Upper lobe of left lung (tissue), 6 donors: ENCODE data around the gene SHISA6. TPM values are rescaled to one million over a fixed set of nuclear protein-coding genes. Genes with fewer than 3 reads are reported as not detected.

Experiments
- ATAC-seq, 2 donors: fragments of 200-7000 bp; cut with Tn5 transposase; one replicate each; pipeline ENCODE4 v1.9.1; 2022; ENCODE audit warnings: mild to moderate bottlenecking in 2 of 2, moderate library complexity in 2 of 2; ENCODE audit not compliant: low FRiP score in 2 of 2
- DNase-seq, 2 donors: peaks; one replicate each; pipeline ENCODE4 v3.0.0-alpha.2; 2019 to 2020
- H3K27ac ChIP-seq, 4 donors: fragments of 200-600 bp; sonication (generic); one replicate each; pipeline ENCODE4 v1.5.1; 2016 to 2019
- H3K27me3 ChIP-seq, 4 donors: fragments of 200-600 bp; sonication (generic); one replicate each; pipeline ENCODE4 v1.5.1; 2017 to 2019
- H3K36me3 ChIP-seq, 4 donors: fragments of 200-600 bp; sonication (generic); one replicate each; pipeline ENCODE4 v1.5.1; 2016 to 2019
- H3K4me1 ChIP-seq, 4 donors: fragments of 200-600 bp; sonication (generic); one replicate each; pipeline ENCODE4 v1.5.1; 2018 to 2019
- H3K4me3 ChIP-seq, 4 donors: fragments of 200-600 bp; sonication (generic); one replicate each; pipeline ENCODE4 v1.5.1; 2017 to 2019; ENCODE audit warnings: mild to moderate bottlenecking in 2 of 4, moderate library complexity in 1 of 4
- H3K9me3 ChIP-seq, 4 donors: fragments of 200-600 bp; sonication (generic); one replicate each; pipeline ENCODE4 v1.5.1; 2018 to 2019
- EP300 ChIP-seq, 4 donors: sonication (generic); formaldehyde crosslinking; IDR thresholded peaks; one replicate each; pipeline ENCODE4 v1.5.1; 2017; ENCODE audit warnings: antibody characterized with exemption in 4 of 4, control low read depth in 2 of 4
- POLR2A ChIP-seq, 4 donors: fragments of 450-650 bp; IDR thresholded peaks; one replicate each; pipeline ENCODE4 v1.5.1; 2016 to 2017; ENCODE audit warnings: antibody characterized with exemption in 4 of 4, mild to moderate bottlenecking in 2 of 4
- POLR2AphosphoS5 ChIP-seq, 2 donors: sonication (generic); formaldehyde crosslinking; IDR thresholded peaks; one replicate each; pipeline ENCODE4 v1.5.1; 2017; ENCODE audit warnings: antibody characterized with exemption in 2 of 2
- WGBS, 2 donors: methylation state at CpG; one replicate each; pipeline ENCODE4 v1.1.5; 2017 to 2018; 5-methylcytosine and 5-hydroxymethylcytosine counted together
- total RNA-seq, 6 donors: library from RNA; depleted of rRNA in 4 of 6; stranded (reverse); fragments of >200 nt in 4 of 6; gene quantifications; one replicate each; pipeline versions ENCODE4 v1.1.0 to v1.2.1, GENCODE V29; 2016 to 2021
- TF ChIP-seq, protein P1 (sequence below), 6 experiments: fragments of 450-650 bp in 4 of 6; fragments of 200-600 bp in 2 of 6; sonication (generic) in 2 of 6; IDR thresholded peaks; one replicate each; pipeline ENCODE4 v1.5.1; 2016 to 2019; ENCODE audit warnings: antibody characterized with exemption in 6 of 6
- donor health status: DM: no; HTN: no; CAD: no; lungs with moderate emphysema.
- donor health status: DM: no; HTN: yes; CAD: no; lungs with severe emphysema.

Gene SHISA6
- total RNA-seq, 6 donors from 2014 or later = 0.03 to 1.2 (median 0.74) TPM; not detected in 2

DNA sequence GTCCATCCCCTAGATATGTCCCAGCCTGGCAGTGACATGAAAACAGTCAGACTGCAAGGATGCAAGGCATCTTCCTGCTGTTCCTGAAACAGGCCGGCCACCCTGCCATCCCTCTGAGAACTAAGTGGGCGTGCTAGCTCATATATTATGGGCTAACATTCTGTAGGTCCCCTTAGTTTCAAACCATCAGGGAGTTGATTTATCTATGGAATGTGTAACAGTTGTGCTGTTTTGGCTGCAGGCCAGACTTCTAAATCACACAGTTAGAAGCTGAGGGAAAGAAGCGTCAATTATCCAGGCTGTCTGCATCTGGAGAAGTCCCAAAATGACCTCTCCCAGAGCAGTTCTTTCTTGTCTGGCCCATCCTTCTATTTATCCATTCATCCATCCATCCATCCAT lies 254.6 kb downstream of the SHISA6 start:
- ATAC-seq (no peak), DNase-seq (no peak)
- H3K4me3 ChIP-seq = no peak overlapping the region
- H3K36me3 ChIP-seq = no peaks in the 10 kb centered on the region
- H3K9me3 ChIP-seq = no peaks in the 10 kb centered on the region
- H3K4me1 ChIP-seq = no peaks in the 10 kb centered on the region
- no peak overlapping the region for H3K27ac ChIP-seq
- H3K27me3 ChIP-seq = no peaks in the 10 kb centered on the region
- 64 to 75% methylated on average over 3 of the region's 3 CpGs for WGBS, 2 donors
- TF ChIP-seq, protein P1, sequence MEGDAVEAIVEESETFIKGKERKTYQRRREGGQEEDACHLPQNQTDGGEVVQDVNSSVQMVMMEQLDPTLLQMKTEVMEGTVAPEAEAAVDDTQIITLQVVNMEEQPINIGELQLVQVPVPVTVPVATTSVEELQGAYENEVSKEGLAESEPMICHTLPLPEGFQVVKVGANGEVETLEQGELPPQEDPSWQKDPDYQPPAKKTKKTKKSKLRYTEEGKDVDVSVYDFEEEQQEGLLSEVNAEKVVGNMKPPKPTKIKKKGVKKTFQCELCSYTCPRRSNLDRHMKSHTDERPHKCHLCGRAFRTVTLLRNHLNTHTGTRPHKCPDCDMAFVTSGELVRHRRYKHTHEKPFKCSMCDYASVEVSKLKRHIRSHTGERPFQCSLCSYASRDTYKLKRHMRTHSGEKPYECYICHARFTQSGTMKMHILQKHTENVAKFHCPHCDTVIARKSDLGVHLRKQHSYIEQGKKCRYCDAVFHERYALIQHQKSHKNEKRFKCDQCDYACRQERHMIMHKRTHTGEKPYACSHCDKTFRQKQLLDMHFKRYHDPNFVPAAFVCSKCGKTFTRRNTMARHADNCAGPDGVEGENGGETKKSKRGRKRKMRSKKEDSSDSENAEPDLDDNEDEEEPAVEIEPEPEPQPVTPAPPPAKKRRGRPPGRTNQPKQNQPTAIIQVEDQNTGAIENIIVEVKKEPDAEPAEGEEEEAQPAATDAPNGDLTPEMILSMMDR (IDR thresholded peaks at IDR 0.05) = no peak
- TF ChIP-seq EP300 (IDR thresholded peaks at IDR 0.05) (no peak), POLR2A (IDR thresholded peaks at IDR 0.05) (no peak), POLR2AphosphoS5 (IDR thresholded peaks at IDR 0.05) (no peak)

DNA sequence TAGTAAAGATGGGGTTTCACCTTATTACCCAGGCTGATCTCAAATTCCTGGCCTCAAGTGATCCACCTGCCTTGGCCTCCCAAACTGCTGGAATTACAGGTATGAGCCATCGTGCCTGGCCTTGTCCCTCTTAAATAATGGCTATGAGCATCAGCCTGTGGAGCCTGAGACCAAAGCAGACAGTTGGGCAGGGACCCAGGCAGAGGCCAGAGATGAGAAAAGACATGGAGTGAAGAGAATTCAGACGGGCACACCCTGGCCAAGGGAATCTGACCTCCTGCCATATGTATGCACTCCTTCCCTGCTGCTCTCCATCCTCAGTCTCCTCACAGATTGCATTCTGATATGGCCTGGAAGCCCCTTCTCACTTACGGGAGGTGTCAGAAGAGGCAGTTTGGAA lies 258.9 kb downstream of the SHISA6 start:
- TF ChIP-seq, protein P1 (IDR thresholded peaks at IDR 0.05) = no peak
- TF ChIP-seq POLR2A (IDR thresholded peaks at IDR 0.05) (no peak), EP300 (IDR thresholded peaks at IDR 0.05) (no peak), POLR2AphosphoS5 (IDR thresholded peaks at IDR 0.05) (no peak)
- Histone ChIP-seq H3K4me3 (no peak overlapping the region), H3K4me1 (no peaks in the 10 kb centered on the region), H3K9me3 (no peaks in the 10 kb centered on the region), H3K27me3 (no peaks in the 10 kb centered on the region), H3K36me3 (no peaks in the 10 kb centered on the region), H3K27ac (no peak overlapping the region)
- 69 to 83% methylated on average over 3 of the region's 3 CpGs for WGBS, 2 donors
- ATAC-seq (no peak), DNase-seq (no peak)

DNA sequence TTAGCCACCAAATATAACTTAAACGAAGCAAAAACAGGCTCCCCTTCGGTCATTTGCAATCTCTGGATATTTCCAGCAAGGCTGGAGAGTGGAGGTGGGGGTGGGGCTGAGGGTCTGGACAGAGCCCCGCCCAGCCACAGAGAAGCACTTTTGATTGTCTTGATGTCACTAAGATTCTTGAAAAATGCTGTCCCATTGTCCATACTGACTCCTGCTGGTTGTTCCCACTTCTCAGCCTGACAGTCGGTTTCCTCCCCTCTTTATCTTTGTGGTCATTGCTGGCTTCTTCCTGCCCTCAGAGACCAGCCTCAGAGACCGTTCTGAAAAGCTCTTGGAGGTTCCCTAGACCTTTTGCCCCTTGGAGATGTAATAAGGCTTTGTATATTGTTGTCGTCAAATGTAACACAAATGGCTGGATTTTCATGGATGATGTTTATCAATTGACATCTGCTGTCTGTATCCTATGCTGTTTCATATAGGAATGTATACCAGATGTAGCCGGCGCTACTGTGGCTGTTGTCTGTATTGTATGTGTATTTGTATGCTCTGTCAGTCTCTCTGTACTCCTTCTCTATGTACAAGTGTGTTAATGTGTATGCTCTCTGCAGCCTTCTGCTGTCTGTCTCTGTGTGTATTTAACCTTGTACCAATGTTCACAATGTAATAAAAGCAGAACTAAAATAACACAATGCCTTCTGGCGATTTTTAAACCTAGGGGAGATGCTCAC lies 262.5 kb downstream of the SHISA6 start:
- no peaks in the 10 kb centered on the region for H3K9me3 ChIP-seq
- ATAC-seq (no peak), DNase-seq (no peak)
- no peaks in the 10 kb centered on the region for H3K4me1 ChIP-seq
- no peak overlapping the region for H3K27ac ChIP-seq
- 68 to 73% methylated on average over 9 of the region's 9 CpGs for WGBS, 2 donors
- H3K27me3 ChIP-seq = no peaks in the 10 kb centered on the region
- H3K36me3 ChIP-seq = no peaks in the 10 kb centered on the region
- no peak overlapping the region for H3K4me3 ChIP-seq
- TF ChIP-seq POLR2A (IDR thresholded peaks at IDR 0.05) (no peak), POLR2AphosphoS5 (IDR thresholded peaks at IDR 0.05) (no peak), EP300 (IDR thresholded peaks at IDR 0.05) (no peak)
- TF ChIP-seq, protein P1 (IDR thresholded peaks at IDR 0.05) = no peak

DNA sequence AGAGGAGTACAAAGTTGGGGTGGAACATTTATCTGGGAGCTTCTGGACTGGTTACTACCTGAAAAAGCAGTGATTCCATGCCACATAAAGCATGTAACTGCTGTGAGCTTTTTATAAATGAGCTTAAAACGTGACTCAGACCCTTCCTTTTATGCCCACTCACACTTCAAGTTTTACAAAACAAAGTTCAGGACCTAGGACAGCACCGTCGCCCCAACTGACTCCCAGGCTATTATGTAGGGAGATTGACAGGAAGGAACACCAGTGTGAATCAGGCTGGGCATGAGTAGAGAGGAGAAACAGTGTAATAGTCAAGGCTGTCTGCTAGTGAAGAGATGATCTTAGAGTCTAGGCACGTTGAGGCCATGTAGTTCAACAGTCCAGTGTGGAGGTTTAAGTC lies 265.6 kb downstream of the SHISA6 start:
- H3K36me3 ChIP-seq = no peaks in the 10 kb centered on the region
- no peaks in the 10 kb centered on the region for H3K4me1 ChIP-seq
- no peak overlapping the region for H3K27ac ChIP-seq
- TF ChIP-seq, protein P1 (IDR thresholded peaks at IDR 0.05) = no peak
- TF ChIP-seq EP300 (IDR thresholded peaks at IDR 0.05) = no peak
- DNase-seq (no peak), ATAC-seq (peak in 1 of 2 donors; percentile 47)
- H3K4me3 ChIP-seq = no peak overlapping the region
- WGBS, 2 donors = 3 to 7% methylated on average over 4 of the region's 4 CpGs
- H3K9me3 ChIP-seq = no peaks in the 10 kb centered on the region
- no peaks in the 10 kb centered on the region for H3K27me3 ChIP-seq

DNA sequence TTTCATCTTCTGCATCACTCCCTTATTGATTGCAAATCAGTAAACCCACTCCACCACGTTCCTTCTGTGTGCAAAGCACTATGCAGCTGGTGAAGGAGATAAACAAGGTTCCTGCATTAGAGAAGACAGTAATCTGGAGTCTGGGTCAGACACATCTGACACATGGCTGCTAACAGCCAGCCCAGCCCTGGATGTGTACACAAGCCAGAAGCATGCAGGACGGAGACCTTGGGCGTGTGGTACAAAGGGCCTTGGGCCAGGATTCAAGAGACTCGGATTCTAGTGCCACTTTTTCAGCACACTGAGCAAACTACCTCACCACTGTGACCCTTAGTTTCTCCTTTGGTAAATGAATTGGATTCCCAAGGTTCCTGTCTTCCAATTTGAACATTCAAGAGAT lies 270.7 kb downstream of the SHISA6 start:
- H3K27me3 ChIP-seq = no peaks in the 10 kb centered on the region
- ATAC-seq (no peak), DNase-seq (peak in 1 of 2 donors; percentile 54)
- H3K4me1 ChIP-seq = no peaks in the 10 kb centered on the region
- 22 to 28% methylated on average over 1 to 4 of the region's 4 CpGs for WGBS, 2 donors
- H3K4me3 ChIP-seq = no peak overlapping the region
- H3K27ac ChIP-seq = no peak overlapping the region
- no peak for TF ChIP-seq EP300 (IDR thresholded peaks at IDR 0.05)
- no peak for TF ChIP-seq POLR2A (IDR thresholded peaks at IDR 0.05)
- TF ChIP-seq POLR2AphosphoS5 (IDR thresholded peaks at IDR 0.05) = no peak
- TF ChIP-seq, protein P1 (IDR thresholded peaks at IDR 0.05) = no peak
- no peaks in the 10 kb centered on the region for H3K36me3 ChIP-seq
- H3K9me3 ChIP-seq = no peaks in the 10 kb centered on the region
